ENCODE data around the gene ADAR. TPM values are rescaled to one million over a fixed set of nuclear protein-coding genes. Genes with fewer than 3 reads are reported as not detected.

ADAR gene
- total and polyA plus RNA-seq, 7 donors: 21.0 to 103 (median 67.8) TPM

DNA sequence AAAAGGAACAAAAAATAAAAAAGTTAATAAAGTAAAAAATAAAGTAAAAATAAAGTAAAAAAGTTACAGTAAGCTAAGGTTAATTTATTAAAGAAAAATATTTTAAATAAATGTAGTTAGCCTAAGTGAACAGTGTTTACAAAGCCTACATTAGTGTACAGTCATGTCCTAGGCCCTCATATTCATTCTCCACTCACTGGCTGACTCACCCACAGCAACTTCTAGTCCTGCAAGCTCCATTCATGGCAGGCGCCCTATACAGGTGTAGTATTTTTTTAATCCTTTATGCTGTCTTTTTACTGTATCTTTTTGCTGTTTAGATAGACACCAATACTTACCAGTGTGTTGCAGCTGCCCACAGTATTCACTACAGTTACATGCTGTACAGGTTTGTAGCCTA is 12.4 kb downstream of the ADAR start:
- TF ChIP-seq EP300 (IDR thresholded peaks at IDR 0.05) (no peak), POLR2AphosphoS5 (IDR thresholded peaks at IDR 0.05) (no peak), POLR2A (IDR thresholded peaks at IDR 0.05) (no peak)
- TF ChIP-seq, protein P1, sequence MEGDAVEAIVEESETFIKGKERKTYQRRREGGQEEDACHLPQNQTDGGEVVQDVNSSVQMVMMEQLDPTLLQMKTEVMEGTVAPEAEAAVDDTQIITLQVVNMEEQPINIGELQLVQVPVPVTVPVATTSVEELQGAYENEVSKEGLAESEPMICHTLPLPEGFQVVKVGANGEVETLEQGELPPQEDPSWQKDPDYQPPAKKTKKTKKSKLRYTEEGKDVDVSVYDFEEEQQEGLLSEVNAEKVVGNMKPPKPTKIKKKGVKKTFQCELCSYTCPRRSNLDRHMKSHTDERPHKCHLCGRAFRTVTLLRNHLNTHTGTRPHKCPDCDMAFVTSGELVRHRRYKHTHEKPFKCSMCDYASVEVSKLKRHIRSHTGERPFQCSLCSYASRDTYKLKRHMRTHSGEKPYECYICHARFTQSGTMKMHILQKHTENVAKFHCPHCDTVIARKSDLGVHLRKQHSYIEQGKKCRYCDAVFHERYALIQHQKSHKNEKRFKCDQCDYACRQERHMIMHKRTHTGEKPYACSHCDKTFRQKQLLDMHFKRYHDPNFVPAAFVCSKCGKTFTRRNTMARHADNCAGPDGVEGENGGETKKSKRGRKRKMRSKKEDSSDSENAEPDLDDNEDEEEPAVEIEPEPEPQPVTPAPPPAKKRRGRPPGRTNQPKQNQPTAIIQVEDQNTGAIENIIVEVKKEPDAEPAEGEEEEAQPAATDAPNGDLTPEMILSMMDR (IDR thresholded peaks at IDR 0.05): no peak
- no peaks in the 10 kb centered on the region for H3K27me3 ChIP-seq
- H3K36me3 ChIP-seq: peaks cover 26 to 95% (median 74%) of the 10 kb centered on the region in 4 donors
- intact Hi-C loops (cut with DNase I): no loop called here
- WGBS, 2 donors: 92 to 96% methylated on average over 1 of the region's 1 CpG
- no peak overlapping the region for H3K27ac ChIP-seq
- H3K9me3 ChIP-seq: no peaks in the 10 kb centered on the region
- no peak for DNase-seq
- H3K4me1 ChIP-seq: peaks cover 0 to 18% (median 15%) of the 10 kb centered on the region in 4 donors
- H3K4me3 ChIP-seq: no peak overlapping the region

DNA sequence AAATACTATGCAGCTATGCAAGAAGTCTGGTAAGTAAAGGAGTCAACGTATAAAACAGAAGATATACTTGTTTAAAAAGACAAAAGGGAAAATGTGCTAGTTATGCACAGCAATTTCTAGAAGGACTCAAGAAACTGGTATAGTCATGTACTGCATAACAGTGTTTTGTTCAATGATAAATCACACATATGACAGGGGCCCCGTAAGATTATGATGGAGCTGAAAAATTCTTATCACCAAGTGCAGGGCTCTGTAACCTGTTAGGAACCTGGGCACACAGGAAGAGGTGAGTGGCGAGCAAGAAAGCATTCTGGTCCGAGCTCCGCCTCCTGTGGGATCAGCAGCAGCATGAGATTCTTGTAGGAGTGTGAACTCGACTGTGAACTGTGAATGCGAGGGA is 13.2 kb downstream of the ADAR start:
- Histone ChIP-seq H3K9me3 (no peaks in the 10 kb centered on the region), H3K27ac (no peak overlapping the region), H3K36me3 (peaks cover 34 to 95% (median 78%) of the 10 kb centered on the region in 4 donors), H3K4me3 (no peak overlapping the region), H3K27me3 (no peaks in the 10 kb centered on the region), H3K4me1 (peaks cover 0 to 11% (median 9%) of the 10 kb centered on the region in 4 donors)
- intact Hi-C loops (cut with DNase I): no loop called here
- TF ChIP-seq, protein P1 (IDR thresholded peaks at IDR 0.05): no peak
- whole genome bisulfite sequencing, 2 donors: 92 to 93% methylated on average over 7 of the region's 7 CpGs
- no peak for DNase-seq

DNA sequence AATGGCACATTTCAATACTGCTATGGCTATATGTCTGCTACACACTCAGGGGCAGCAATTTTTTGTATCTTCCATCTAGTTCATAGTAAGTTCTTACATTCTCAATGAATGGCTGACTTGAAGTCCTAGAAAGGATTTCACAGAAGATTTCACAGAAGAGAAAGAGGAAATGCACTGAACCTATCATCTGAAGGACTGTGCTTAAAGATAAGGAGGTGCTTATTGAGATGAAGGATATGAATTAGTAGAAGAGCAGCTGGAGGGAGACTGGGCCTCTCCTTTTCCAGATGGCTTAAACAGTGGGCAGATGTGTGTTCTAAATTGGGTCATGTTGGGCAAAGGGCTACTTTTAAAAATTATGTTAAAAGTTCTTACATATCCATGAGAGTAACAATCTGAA is 14.6 kb downstream of the ADAR start:
- no peak for TF ChIP-seq POLR2AphosphoS5 (IDR thresholded peaks at IDR 0.05)
- TF ChIP-seq, protein P1 (IDR thresholded peaks at IDR 0.05): no peak
- TF ChIP-seq POLR2A (IDR thresholded peaks at IDR 0.05): no peak
- no peak for TF ChIP-seq EP300 (IDR thresholded peaks at IDR 0.05)
- DNase-seq: no peak
- no peak overlapping the region for H3K4me3 ChIP-seq
- no peak overlapping the region for H3K27ac ChIP-seq
- H3K9me3 ChIP-seq: no peaks in the 10 kb centered on the region
- peaks cover 48 to 99% (median 86%) of the 10 kb centered on the region in 4 donors for H3K36me3 ChIP-seq
- H3K4me1 ChIP-seq: no peaks in the 10 kb centered on the region
- H3K27me3 ChIP-seq: no peaks in the 10 kb centered on the region
- intact Hi-C loops (cut with DNase I): no loop called here

DNA sequence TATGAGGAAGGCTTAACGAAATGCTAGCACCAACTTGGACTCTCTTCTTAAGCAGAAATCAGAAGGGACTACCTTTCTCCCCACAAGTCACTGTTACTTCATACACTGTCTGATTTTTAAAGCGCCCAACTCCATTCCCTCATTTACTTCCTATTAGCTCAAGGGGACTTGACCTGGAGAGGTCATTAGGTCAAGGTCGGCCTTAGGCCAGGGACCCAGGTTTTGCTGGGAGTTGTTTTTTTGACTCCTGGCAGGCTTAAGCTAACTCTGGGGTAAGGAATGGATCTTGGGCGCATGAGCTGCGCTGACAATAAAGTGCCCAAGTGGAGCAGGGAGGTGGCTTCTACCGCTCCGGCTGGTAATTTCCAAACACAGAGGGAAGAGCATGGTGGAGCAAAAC is 16.8 kb downstream of the ADAR start:
- Histone ChIP-seq H3K4me1 (no peaks in the 10 kb centered on the region), H3K4me3 (no peak overlapping the region), H3K27me3 (no peaks in the 10 kb centered on the region), H3K9me3 (no peaks in the 10 kb centered on the region), H3K36me3 (peaks cover 42 to 99% (median 87%) of the 10 kb centered on the region in 4 donors), H3K27ac (no peak overlapping the region)
- WGBS, 2 donors: 93 to 96% methylated on average over 7 of the region's 7 CpGs
- intact Hi-C loops (cut with DNase I): no loop called here
- TF ChIP-seq, protein P1 (IDR thresholded peaks at IDR 0.05): no peak
- no peak for TF ChIP-seq POLR2A (IDR thresholded peaks at IDR 0.05)
- no peak for TF ChIP-seq EP300 (IDR thresholded peaks at IDR 0.05)
- TF ChIP-seq POLR2AphosphoS5 (IDR thresholded peaks at IDR 0.05): no peak
- DNase-seq: no peak

DNA sequence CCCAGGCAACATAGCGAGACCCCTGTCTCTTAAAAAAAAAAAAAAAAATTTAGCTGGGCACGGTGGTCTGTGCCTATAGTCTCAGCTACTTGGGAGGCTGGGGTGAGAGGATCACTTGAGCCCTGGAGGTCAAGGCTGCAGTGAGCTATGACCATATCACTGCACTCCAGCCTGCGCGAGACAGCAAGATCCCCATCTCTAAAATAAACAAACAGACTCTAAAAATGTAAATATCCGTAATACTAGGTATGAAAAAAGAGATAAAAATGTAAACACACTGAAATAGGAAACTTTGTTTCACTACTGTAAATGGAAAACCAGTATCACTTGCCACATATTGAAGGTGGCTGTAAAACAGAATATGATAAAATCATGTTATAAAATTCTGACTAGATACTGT is 17.2 kb downstream of the ADAR start:
- H3K27me3 ChIP-seq: no peaks in the 10 kb centered on the region
- TF ChIP-seq, protein P1 (IDR thresholded peaks at IDR 0.05): no peak
- DNase-seq: no peak
- WGBS, 2 donors: 77 to 84% methylated on average over 5 of the region's 5 CpGs
- no peak overlapping the region for H3K27ac ChIP-seq
- H3K4me3 ChIP-seq: no peak overlapping the region
- H3K9me3 ChIP-seq: no peaks in the 10 kb centered on the region
- no peaks in the 10 kb centered on the region for H3K4me1 ChIP-seq
- peaks cover 42 to 99% (median 87%) of the 10 kb centered on the region in 4 donors for H3K36me3 ChIP-seq
- intact Hi-C loops (cut with DNase I): no loop called here
